SU-DHL-6 (cell line): Measurements from ENCODE around the gene SLC11A1.

ENCODE experiments used
- H2AFZ ChIP-seq: fragments of 200-600 bp; sonication (generic); 2 replicates; pipeline ENCODE4 v1.6.1; 2014; ENCODE audit warnings: low read depth, mild to moderate bottlenecking, moderate library complexity, mixed read lengths, antibody characterized with exemption, low read length; ENCODE audit not compliant: severe bottlenecking
- H3F3A ChIP-seq: fragments of 200-600 bp; shearing (Covaris generic); 2 replicates; pipeline ENCODE4 v1.6.0; 2016; ENCODE audit warnings: antibody characterized with exemption, mild to moderate bottlenecking; ENCODE audit not compliant: insufficient read depth
- H3K27ac ChIP-seq: fragments of 200-600 bp; sonication (generic); 2 replicates; pipeline ENCODE4 v1.5.1; 2016; ENCODE audit warnings: low read depth, mild to moderate bottlenecking, low read length, moderate library complexity, mixed read lengths
- H3K27me3 ChIP-seq: fragments of 200-600 bp; sonication (generic), shearing (Covaris generic); 2 replicates; pipeline ENCODE4 v1.6.0; 2014; ENCODE audit warnings: mild to moderate bottlenecking, low read length
- H3K36me3 ChIP-seq: fragments of 200-600 bp; sonication (generic); 2 replicates; pipeline ENCODE4 v1.6.1; 2014; ENCODE audit warnings: mild to moderate bottlenecking, low read length, mixed read lengths
- H3K4me2 ChIP-seq: fragments of 300-600, 200-600 bp; shearing (Covaris generic), sonication (generic); 2 replicates; pipeline ENCODE4 v1.6.0; 2014; ENCODE audit warnings: low read length, low read depth, mild to moderate bottlenecking; ENCODE audit not compliant: poor library complexity, severe bottlenecking
- H3K4me3 ChIP-seq: fragments of 200-600 bp; sonication (generic); 2 replicates; pipeline ENCODE4 v1.5.1; 2014; ENCODE audit warnings: antibody characterized with exemption, low read length, mild to moderate bottlenecking, mixed read lengths; ENCODE audit not compliant: insufficient read depth, poor library complexity, severe bottlenecking
- H3K79me2 ChIP-seq: fragments of 200-600 bp; sonication (generic); 2 replicates; pipeline ENCODE4 v1.6.1; 2014; ENCODE audit warnings: mild to moderate bottlenecking, low read length, moderate library complexity; ENCODE audit not compliant: insufficient read depth
- H3K9ac ChIP-seq: fragments of 200-600 bp; sonication (generic); 2 replicates; pipeline ENCODE4 v1.7.0; 2014; ENCODE audit warnings: mild to moderate bottlenecking, low read length
- H3K9me2 ChIP-seq: fragments of 200-600 bp; sonication (generic); replicated peaks from 2 replicates; pipeline ENCODE4 v1.6.1; 2014; ENCODE audit warnings: low read length; ENCODE audit not compliant: insufficient read depth
- H3K9me3 ChIP-seq: fragments of 200-600 bp; sonication (generic); 2 replicates; pipeline ENCODE4 v1.6.1; 2014; ENCODE audit warnings: low read length, mixed read lengths; ENCODE audit not compliant: insufficient read depth
- H4K20me1 ChIP-seq: fragments of 200-600 bp; sonication (generic); 2 replicates; pipeline ENCODE4 v1.6.1; 2014; ENCODE audit warnings: low read depth, mild to moderate bottlenecking, antibody characterized with exemption, low read length, moderate library complexity, mixed read lengths
- CTCF ChIP-seq: fragments of 200-600 bp; sonication (generic); IDR thresholded peaks from one replicate; pipeline ENCODE4 v1.5.1; 2017; ENCODE audit warnings: antibody characterized with exemption, mild to moderate bottlenecking, low read length, moderate library complexity; ENCODE audit not compliant: insufficient read depth, poor library complexity, severe bottlenecking
- EZH2phosphoT487 ChIP-seq: fragments of 200-600 bp; sonication (generic), shearing (Covaris generic); conservative IDR thresholded peaks from 2 replicates; pipeline ENCODE4 v1.6.1; 2018; ENCODE audit warnings: mild to moderate bottlenecking, antibody characterized with exemption, low read length, moderate library complexity, mixed read lengths

Gene SLC11A1

GRCh38 chr2:218425531-218425930 is 43.5 kb downstream of the SLC11A1 start:
- TF ChIP-seq EZH2phosphoT487 (no peak), CTCF (no peak)
- Histone ChIP-seq H3K9me3 (no peaks in the 10 kb centered on the region), H3K36me3 (no peaks in the 10 kb centered on the region), H3K9ac (no peak overlapping the region), H4K20me1 (no peaks in the 10 kb centered on the region), H3K27me3 (no peaks in the 10 kb centered on the region), H3K9me2 (no peaks in the 10 kb centered on the region), H3K79me2 (no peaks in the 10 kb centered on the region), H3K27ac (no peak overlapping the region), H2AFZ (no peak overlapping the region), H3K4me2 (no peak overlapping the region), H3K4me3 (no peak overlapping the region), H3F3A (no peaks in the 10 kb centered on the region)

GRCh38 chr2:218427741-218428140 is 45.7 kb downstream of the SLC11A1 start:
- Histone ChIP-seq H3K27ac (no peak overlapping the region), H3K79me2 (no peaks in the 10 kb centered on the region), H3K9me3 (no peaks in the 10 kb centered on the region), H3K9me2 (no peaks in the 10 kb centered on the region), H3K27me3 (no peaks in the 10 kb centered on the region), H3K4me2 (no peak overlapping the region), H4K20me1 (no peaks in the 10 kb centered on the region), H3F3A (no peaks in the 10 kb centered on the region), H2AFZ (no peak overlapping the region), H3K9ac (no peak overlapping the region), H3K4me3 (no peak overlapping the region), H3K36me3 (no peaks in the 10 kb centered on the region)
- no peak for TF ChIP-seq EZH2phosphoT487
- TF ChIP-seq CTCF, result no peak

- Histone ChIP-seq H3K9me3 (no peaks in the 10 kb centered on the region), H3K9ac (no peak overlapping the region), H3K4me2 (no peak overlapping the region), H4K20me1 (no peaks in the 10 kb centered on the region), H3K27me3 (no peaks in the 10 kb centered on the region), H3K4me3 (no peak overlapping the region), H3K36me3 (no peaks in the 10 kb centered on the region), H3K9me2 (no peaks in the 10 kb centered on the region), H2AFZ (no peak overlapping the region), H3F3A (no peaks in the 10 kb centered on the region), H3K27ac (no peak overlapping the region), H3K79me2 (no peaks in the 10 kb centered on the region)
- TF ChIP-seq EZH2phosphoT487 (no peak), CTCF (no peak)
Observed at GRCh38 chr2:218428846-218429558, 46.9 kb downstream of the SLC11A1 start.
